Measurements from ENCODE around the gene LYZL4.

LYZL4 gene

GRCh38 chr3:42425736-42426407 is 15.5 kb upstream of the LYZL4 start:
- FAIRE-seq = no peak

- FAIRE-seq = no peak
These were observed 14.5 kb upstream of the LYZL4 start for GRCh38 chr3:42424911-42425310.

GRCh38 chr3:42421818-42422796 is 11.7 kb upstream of the LYZL4 start:
- no peak for FAIRE-seq

- no peak for FAIRE-seq
These were observed 9.2 kb upstream of the LYZL4 start for GRCh38 chr3:42419563-42419962.

- no peak for FAIRE-seq
These were observed 2.2 kb upstream of the LYZL4 start for GRCh38 chr3:42412526-42413155.

- no peak for FAIRE-seq
These were observed 1.0 kb upstream of the LYZL4 start for GRCh38 chr3:42411429-42411828.

GRCh38 chr3:42408156-42408555 is 2.3 kb downstream of the LYZL4 start:
- no peak for FAIRE-seq

- no peak for FAIRE-seq
These were observed 3.5 kb downstream of the LYZL4 start for GRCh38 chr3:42406727-42407450.

GRCh38 chr3:42405857-42406256 is 4.6 kb downstream of the LYZL4 start:
- FAIRE-seq = no peak

- FAIRE-seq = no peak
These were observed 6.7 kb downstream of the LYZL4 start for GRCh38 chr3:42403737-42404136.

- no peak for FAIRE-seq
These were observed 7.9 kb downstream of the LYZL4 start for GRCh38 chr3:42402394-42403096.

- no peak for FAIRE-seq
These were observed 12.3 kb downstream of the LYZL4 start for GRCh38 chr3:42398080-42398479.

GRCh38 chr3:42397644-42398043 is 12.8 kb downstream of the LYZL4 start:
- FAIRE-seq = no peak

GRCh38 chr3:42394579-42395288 is 15.7 kb downstream of the LYZL4 start:
- no peak for FAIRE-seq

GRCh38 chr3:42387802-42388651 is 22.4 kb downstream of the LYZL4 start:
- no peak for FAIRE-seq

GRCh38 chr3:42381551-42382082 is 28.8 kb downstream of the LYZL4 start:
- no peak for FAIRE-seq

- FAIRE-seq = no peak
These were observed 32.7 kb downstream of the LYZL4 start for GRCh38 chr3:42377681-42378080.

- FAIRE-seq = no peak
These were observed 34.0 kb downstream of the LYZL4 start for GRCh38 chr3:42376344-42376798.

- no peak for FAIRE-seq
These were observed 35.1 kb downstream of the LYZL4 start for GRCh38 chr3:42375121-42375800.

All from colon (tissue), 2 donors.